Gastrocnemius medialis (tissue), 4 donors: ENCODE data around the gene RERE. TPM values are rescaled to one million over a fixed set of nuclear protein-coding genes. Genes with fewer than 3 reads are reported as not detected.

ENCODE experiments used
- ATAC-seq, 2 donors: fragments of 150-250 bp; one replicate each; pipeline ENCODE4 v1.9.1; 2016
- DNase-seq, 2 donors: peaks; one replicate each; pipeline ENCODE4 v3.0.0-alpha.2; 2019
- H3K27ac ChIP-seq, 4 donors: fragments of 200-600 bp; sonication (generic); 1 replicate in 1 of 4; 2 replicates in 3 of 4; pipeline ENCODE4 v1.5.1; 2016 to 2018; ENCODE audit warnings: mild to moderate bottlenecking in 2 of 4, moderate library complexity in 1 of 4
- H3K27me3 ChIP-seq, 3 donors: fragments of 200-600 bp; sonication (generic) in 2 of 3; 1 replicate in 1 of 3; 2 replicates in 2 of 3; pipeline versions ENCODE4 v1.5.1 to v1.6.0; 2016 to 2019; ENCODE audit warnings: mild to moderate bottlenecking in 1 of 3, moderate library complexity in 1 of 3
- H3K36me3 ChIP-seq, 2 donors: fragments of 200-600 bp; sonication (generic) in 1 of 2; one replicate each; pipeline ENCODE4 v1.5.1; 2017 to 2018
- H3K4me1 ChIP-seq, 2 donors: fragments of 200-600 bp; sonication (generic) in 1 of 2; one replicate each; pipeline ENCODE4 v1.5.1; 2016 to 2017; ENCODE audit warnings: mild to moderate bottlenecking in 2 of 2
- H3K4me3 ChIP-seq, 4 donors: fragments of 200-600 bp; sonication (generic) in 3 of 4; 1 replicate in 1 of 4; 2 replicates in 3 of 4; pipeline ENCODE4 v1.5.1; 2016 to 2019; ENCODE audit warnings: mild to moderate bottlenecking in 2 of 4
- H3K9me3 ChIP-seq, 3 donors: fragments of 200-600 bp; sonication (generic) in 2 of 3; 1 replicate in 1 of 3; 2 replicates in 2 of 3; pipeline ENCODE4 v1.5.1; 2016 to 2019
- POLR2A ChIP-seq, 2 donors: fragments of 450-650 bp; IDR thresholded peaks; one replicate each; pipeline ENCODE4 v1.6.1; 2017; ENCODE audit warnings: antibody characterized with exemption in 2 of 2, mild to moderate bottlenecking in 2 of 2, moderate library complexity in 2 of 2
- in situ Hi-C, 4 donors: fragments of 200-750 bp; cut with MboI; loops; one replicate each; pipeline versions ENCODE4 v1.15.0 to v1.8.0; 2017; ENCODE audit warnings: low sequenced_read_pairs in 4 of 4
- intact Hi-C: fragments of 100-400 bp; cut with DNase I; formaldehyde crosslinking; loops from one replicate; pipeline ENCODE4 v1.15.1; 2023; ENCODE audit warnings: low total_unique reads
- total RNA-seq, 4 donors: library from RNA; depleted of rRNA; stranded (reverse); fragments of >200 nt; gene quantifications; one replicate each; pipeline versions ENCODE4 v1.1.0 to v1.2.3, GENCODE V29; 2016
- TF ChIP-seq, protein P1 (sequence below), 5 experiments: fragments of 450-650 bp in 3 of 5; fragments of 200-600 bp in 2 of 5; sonication (generic) in 2 of 5; IDR thresholded peaks in 4 of 5; conservative IDR thresholded peaks in 1 of 5; 1 replicate in 4 of 5; 2 replicates in 1 of 5; pipeline ENCODE4 v1.5.1; 2016 to 2019; ENCODE audit warnings: antibody characterized with exemption in 5 of 5, mild to moderate bottlenecking in 3 of 5, moderate library complexity in 3 of 5

RERE gene
- total RNA-seq, 4 donors from 2014 or later = 60.8 to 106 (median 102) TPM

DNA sequence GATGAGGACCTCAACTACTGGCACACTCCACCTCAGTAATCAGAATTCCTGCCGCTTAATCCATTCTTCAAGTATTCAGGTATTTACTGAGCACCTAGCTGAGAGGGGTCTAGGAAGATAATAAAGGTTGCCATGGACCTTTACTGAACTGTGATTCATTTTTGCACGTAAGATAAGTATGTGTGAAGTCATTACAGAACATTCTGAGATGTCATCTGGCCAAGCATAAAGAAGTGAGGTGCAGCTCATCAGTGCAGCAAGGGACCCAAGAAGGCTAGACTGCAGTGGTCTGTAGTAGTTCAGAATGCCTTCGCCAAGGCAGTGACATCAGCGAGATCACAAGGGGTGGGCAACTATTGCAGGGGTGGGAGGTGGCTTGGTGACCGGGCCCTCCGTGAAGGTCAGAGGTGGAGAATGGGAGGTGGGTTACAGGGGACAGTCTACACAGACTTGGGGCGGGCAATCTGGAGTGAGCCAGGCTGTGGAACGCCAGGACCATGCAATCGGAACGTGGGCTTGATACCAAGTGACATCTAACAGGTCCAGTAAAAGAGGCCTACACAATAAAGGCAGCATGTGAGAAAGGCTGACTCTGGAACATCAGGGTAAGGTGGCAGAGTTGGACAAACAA is 392.2 kb downstream of the RERE start:
- intact Hi-C loops = loop anchor here (10.0 kb wide), 2 partner anchors 810 to 1090 kb away; partner anchors contain the start of gene H6PD

DNA sequence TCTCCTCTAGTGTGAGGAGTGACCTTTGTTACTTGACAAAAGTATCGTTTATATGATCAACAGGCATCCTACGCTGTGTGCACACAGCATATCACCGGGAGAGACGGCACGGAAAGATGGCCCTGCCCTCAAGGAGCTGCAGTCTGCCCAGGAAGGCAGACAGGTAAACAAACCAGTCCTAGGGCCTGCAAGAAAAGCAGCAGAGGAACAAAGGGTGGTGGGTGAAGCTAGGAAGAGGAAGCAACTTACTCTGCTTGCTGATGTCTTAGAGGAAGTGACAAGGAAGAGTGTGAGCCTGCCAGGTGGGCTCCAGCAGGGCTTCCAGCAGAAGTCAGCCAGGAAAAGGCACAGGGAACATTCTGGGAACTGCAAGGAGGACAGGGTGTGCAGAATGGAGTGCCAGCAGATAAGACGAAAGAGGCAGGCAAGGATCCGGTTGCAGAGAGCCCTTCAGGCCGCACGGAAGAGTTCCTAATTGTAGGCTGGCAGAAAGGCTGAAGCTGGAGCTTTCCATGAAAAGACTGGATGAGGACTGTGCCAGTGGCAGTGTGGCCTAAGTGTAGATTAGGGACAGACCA is 392.8 kb downstream of the RERE start:
- peaks cover 0 to 7% of the 10 kb centered on the region in 2 donors for H3K36me3 ChIP-seq
- intact Hi-C loops (loop anchor here (5.0 to 10.0 kb wide), 3 partner anchors 703 to 1090 kb away; partner anchors contain the start of genes GPR157 and H6PD), in situ Hi-C loops (no loop called here)

More for the DNA sequence above, 392.2 kb downstream of the RERE start:
- Histone ChIP-seq H3K27me3 (no peaks in the 10 kb centered on the region), H3K4me3 (peak overlapping the region in 3 of 4 donors; percentile 3 to 94 (median 81)), H3K36me3 (peaks cover 0 to 3% of the 10 kb centered on the region in 2 donors), H3K27ac (peak overlapping the region; percentile 91 to 100 (median 96)), H3K9me3 (no peaks in the 10 kb centered on the region), H3K4me1 (peaks cover 46 to 55% of the 10 kb centered on the region in 2 donors)
- TF ChIP-seq POLR2A (IDR thresholded peaks at IDR 0.05) = no peak
- TF ChIP-seq, protein P1, sequence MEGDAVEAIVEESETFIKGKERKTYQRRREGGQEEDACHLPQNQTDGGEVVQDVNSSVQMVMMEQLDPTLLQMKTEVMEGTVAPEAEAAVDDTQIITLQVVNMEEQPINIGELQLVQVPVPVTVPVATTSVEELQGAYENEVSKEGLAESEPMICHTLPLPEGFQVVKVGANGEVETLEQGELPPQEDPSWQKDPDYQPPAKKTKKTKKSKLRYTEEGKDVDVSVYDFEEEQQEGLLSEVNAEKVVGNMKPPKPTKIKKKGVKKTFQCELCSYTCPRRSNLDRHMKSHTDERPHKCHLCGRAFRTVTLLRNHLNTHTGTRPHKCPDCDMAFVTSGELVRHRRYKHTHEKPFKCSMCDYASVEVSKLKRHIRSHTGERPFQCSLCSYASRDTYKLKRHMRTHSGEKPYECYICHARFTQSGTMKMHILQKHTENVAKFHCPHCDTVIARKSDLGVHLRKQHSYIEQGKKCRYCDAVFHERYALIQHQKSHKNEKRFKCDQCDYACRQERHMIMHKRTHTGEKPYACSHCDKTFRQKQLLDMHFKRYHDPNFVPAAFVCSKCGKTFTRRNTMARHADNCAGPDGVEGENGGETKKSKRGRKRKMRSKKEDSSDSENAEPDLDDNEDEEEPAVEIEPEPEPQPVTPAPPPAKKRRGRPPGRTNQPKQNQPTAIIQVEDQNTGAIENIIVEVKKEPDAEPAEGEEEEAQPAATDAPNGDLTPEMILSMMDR (IDR thresholded peaks at IDR 0.05 in 4 of 5, conservative IDR thresholded peaks at IDR 0.05 in 1 of 5) = no peak
- DNase-seq = peak; percentile 49 to 67
- in situ Hi-C loops = no loop called here
- ATAC-seq = peak; percentile 20 to 25

GRCh38 chr1:8423692-8424538 is 393.5 kb downstream of the RERE start:
- ATAC-seq = peak; percentile 2 to 18
- Histone ChIP-seq H3K9me3 (no peaks in the 10 kb centered on the region), H3K4me1 (peaks cover 52 to 65% of the 10 kb centered on the region in 2 donors), H3K27me3 (no peaks in the 10 kb centered on the region), H3K4me3 (peak overlapping the region; percentile 77 to 95 (median 92)), H3K36me3 (peaks cover 0 to 7% of the 10 kb centered on the region in 2 donors), H3K27ac (peak overlapping the region; percentile 91 to 100 (median 96))
- intact Hi-C loops = loop anchor here (2.0 to 10.0 kb wide), 4 partner anchors 27 to 1091 kb away; partner anchors contain the start of genes GPR157 and H6PD
- peak in 1 of 2 donors; percentile 59 for DNase-seq
- TF ChIP-seq, protein P1 (IDR thresholded peaks at IDR 0.05 in 4 of 5, conservative IDR thresholded peaks at IDR 0.05 in 1 of 5) = peak in 2 of 5 experiments; percentile 19 to 27
- TF ChIP-seq POLR2A (IDR thresholded peaks at IDR 0.05) = no peak
- in situ Hi-C loops = no loop called here

More for the DNA sequence above, 392.8 kb downstream of the RERE start:
- Histone ChIP-seq H3K4me3 (peak overlapping the region; percentile 77 to 94 (median 86)), H3K27ac (peak overlapping the region; percentile 91 to 100 (median 96)), H3K9me3 (no peaks in the 10 kb centered on the region), H3K27me3 (no peaks in the 10 kb centered on the region), H3K4me1 (peaks cover 52 to 58% of the 10 kb centered on the region in 2 donors)
- ATAC-seq = peak; percentile 58 to 66
- TF ChIP-seq, protein P1 (IDR thresholded peaks at IDR 0.05 in 4 of 5, conservative IDR thresholded peaks at IDR 0.05 in 1 of 5) = no peak
- peak; percentile 62 to 98 for TF ChIP-seq POLR2A (IDR thresholded peaks at IDR 0.05)
- peak; percentile 92 to 96 for DNase-seq

- in situ Hi-C loops (no loop called here), intact Hi-C loops (loop anchor here (2.0 to 10.0 kb wide), 4 partner anchors 26 to 1092 kb away; partner anchors contain the start of genes GPR157 and H6PD)
- TF ChIP-seq, protein P1 (IDR thresholded peaks at IDR 0.05 in 4 of 5, conservative IDR thresholded peaks at IDR 0.05 in 1 of 5) = no peak
- TF ChIP-seq POLR2A (IDR thresholded peaks at IDR 0.05) = no peak
- peaks cover 52 to 66% of the 10 kb centered on the region in 2 donors for H3K4me1 ChIP-seq
- H3K27ac ChIP-seq = peak overlapping the region; percentile 91 to 100 (median 96)
- ATAC-seq = no peak
- peak in 1 of 2 donors; percentile 34 for DNase-seq
- H3K4me3 ChIP-seq = peak overlapping the region; percentile 68 to 95 (median 92)
- H3K27me3 ChIP-seq = no peaks in the 10 kb centered on the region
- peaks cover 0 to 7% of the 10 kb centered on the region in 2 donors for H3K36me3 ChIP-seq
- no peaks in the 10 kb centered on the region for H3K9me3 ChIP-seq
Observed at GRCh38 chr1:8423269-8423691, 394.2 kb downstream of the RERE start.
